Cardiac muscle cell (in vitro differentiated cells and primary cell): ENCODE results near the gene SLC5A11. TPM values are rescaled to one million over a fixed set of nuclear protein-coding genes. Genes with fewer than 3 reads are reported as not detected.

Experiments used
- DNase-seq, 2 donors: peaks; one replicate each; pipeline versions ENCODE4 v3.0.0 to v3.0.0-alpha.2; 2010 to 2017; ENCODE audit warnings: low read depth in 1 of 2, low spot score in 1 of 2
- H3K27ac ChIP-seq: fragments of 200-600 bp; sonication (generic); 2 replicates; pipeline ENCODE4 v1.5.1; 2016
- H3K27me3 ChIP-seq: fragments of 200-600 bp; sonication (generic); 2 replicates; pipeline ENCODE4 v1.6.0; 2016; ENCODE audit warnings: control low read depth
- H3K36me3 ChIP-seq: fragments of 200-600 bp; sonication (generic); 2 replicates; pipeline ENCODE4 v1.5.1; 2016; ENCODE audit warnings: control low read depth
- H3K4me1 ChIP-seq: fragments of 200-600 bp; sonication (generic); 2 replicates; pipeline ENCODE4 v1.8.1; 2017; ENCODE audit warnings: low read depth, mild to moderate bottlenecking, mixed run types
- H3K4me3 ChIP-seq: fragments of 200-600 bp; sonication (generic); 2 replicates; pipeline ENCODE4 v1.5.1; 2016; ENCODE audit warnings: mild to moderate bottlenecking
- H3K9me3 ChIP-seq: fragments of 200-600 bp; sonication (generic); 2 replicates; pipeline ENCODE4 v1.5.1; 2017; ENCODE audit warnings: low read depth, mild to moderate bottlenecking, control low read depth
- polyA plus RNA-seq: library from polyadenylated mRNA; unstranded; fragments of >200 nt; fragmentation: Nextera tagmentation; extraction: Ambion mirVana; gene quantifications from 2 replicates; pipeline ENCODE4 v1.2.1, GENCODE V29; 2016
- total RNA-seq: library from RNA; depleted of rRNA; stranded (reverse); fragments of >200 nt; gene quantifications from 2 replicates; pipeline ENCODE4 v1.2.3, GENCODE V29; 2016
- TF ChIP-seq, protein P1 (sequence below): IDR thresholded peaks from 2 replicates; pipeline ENCODE4 v1.5.1; 2012; ENCODE audit warnings: low read depth, mild to moderate bottlenecking, low read length

SLC5A11 gene
- total and polyA plus RNA-seq, 2 experiments from 2014 or later: not detected

DNA sequence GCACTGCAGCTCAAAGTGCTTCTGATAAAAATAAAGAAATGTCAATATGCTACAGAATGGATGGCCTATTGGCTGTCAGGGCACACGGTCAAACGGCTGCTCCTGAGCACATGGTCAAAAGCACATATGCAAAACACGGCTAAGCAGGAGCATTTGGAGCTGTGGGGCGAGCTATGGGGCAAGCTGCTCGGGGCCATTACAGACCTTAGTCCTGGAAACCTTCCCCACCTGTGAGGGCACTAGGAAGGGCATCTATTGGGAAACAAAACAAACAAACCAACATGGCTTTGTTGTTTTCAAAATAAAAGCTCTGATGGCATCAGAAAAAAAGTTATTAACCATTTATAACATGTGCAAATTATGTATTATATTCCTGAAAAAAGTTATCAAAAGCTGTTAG is 83.6 kb downstream of the SLC5A11 start:
- DNase-seq: no peak
- Histone ChIP-seq H3K9me3 (no peaks in the 10 kb centered on the region), H3K4me3 (no peak overlapping the region), H3K27me3 (no peaks in the 10 kb centered on the region), H3K4me1 (peaks cover 2% of the 10 kb centered on the region), H3K36me3 (peaks cover 31% of the 10 kb centered on the region), H3K27ac (no peak overlapping the region)
- TF ChIP-seq, protein P1, sequence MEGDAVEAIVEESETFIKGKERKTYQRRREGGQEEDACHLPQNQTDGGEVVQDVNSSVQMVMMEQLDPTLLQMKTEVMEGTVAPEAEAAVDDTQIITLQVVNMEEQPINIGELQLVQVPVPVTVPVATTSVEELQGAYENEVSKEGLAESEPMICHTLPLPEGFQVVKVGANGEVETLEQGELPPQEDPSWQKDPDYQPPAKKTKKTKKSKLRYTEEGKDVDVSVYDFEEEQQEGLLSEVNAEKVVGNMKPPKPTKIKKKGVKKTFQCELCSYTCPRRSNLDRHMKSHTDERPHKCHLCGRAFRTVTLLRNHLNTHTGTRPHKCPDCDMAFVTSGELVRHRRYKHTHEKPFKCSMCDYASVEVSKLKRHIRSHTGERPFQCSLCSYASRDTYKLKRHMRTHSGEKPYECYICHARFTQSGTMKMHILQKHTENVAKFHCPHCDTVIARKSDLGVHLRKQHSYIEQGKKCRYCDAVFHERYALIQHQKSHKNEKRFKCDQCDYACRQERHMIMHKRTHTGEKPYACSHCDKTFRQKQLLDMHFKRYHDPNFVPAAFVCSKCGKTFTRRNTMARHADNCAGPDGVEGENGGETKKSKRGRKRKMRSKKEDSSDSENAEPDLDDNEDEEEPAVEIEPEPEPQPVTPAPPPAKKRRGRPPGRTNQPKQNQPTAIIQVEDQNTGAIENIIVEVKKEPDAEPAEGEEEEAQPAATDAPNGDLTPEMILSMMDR: no peak

DNA sequence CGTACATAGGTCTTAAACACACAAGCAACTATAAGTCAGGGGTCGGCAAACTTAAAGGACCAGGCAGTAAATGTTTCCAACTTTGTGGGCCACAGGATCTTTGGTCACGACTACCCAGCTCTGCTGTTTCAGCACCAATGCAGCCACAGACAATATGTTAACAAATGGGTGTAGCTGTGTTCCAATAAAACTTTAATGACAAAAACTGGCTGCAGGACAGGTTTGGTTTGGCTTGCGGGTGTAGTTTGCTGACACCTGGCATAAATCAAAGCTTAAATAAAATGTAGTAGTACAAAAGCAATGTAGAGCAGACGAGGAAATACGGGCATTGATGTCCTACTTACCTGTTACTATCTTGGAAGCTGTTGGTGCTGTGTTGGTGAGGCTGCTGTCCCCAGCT is 84.7 kb downstream of the SLC5A11 start:
- TF ChIP-seq, protein P1: no peak
- no peak for DNase-seq
- no peaks in the 10 kb centered on the region for H3K9me3 ChIP-seq
- no peaks in the 10 kb centered on the region for H3K4me1 ChIP-seq
- H3K4me3 ChIP-seq: no peak overlapping the region
- no peak overlapping the region for H3K27ac ChIP-seq
- peaks cover 29% of the 10 kb centered on the region for H3K36me3 ChIP-seq
- H3K27me3 ChIP-seq: no peaks in the 10 kb centered on the region

DNA sequence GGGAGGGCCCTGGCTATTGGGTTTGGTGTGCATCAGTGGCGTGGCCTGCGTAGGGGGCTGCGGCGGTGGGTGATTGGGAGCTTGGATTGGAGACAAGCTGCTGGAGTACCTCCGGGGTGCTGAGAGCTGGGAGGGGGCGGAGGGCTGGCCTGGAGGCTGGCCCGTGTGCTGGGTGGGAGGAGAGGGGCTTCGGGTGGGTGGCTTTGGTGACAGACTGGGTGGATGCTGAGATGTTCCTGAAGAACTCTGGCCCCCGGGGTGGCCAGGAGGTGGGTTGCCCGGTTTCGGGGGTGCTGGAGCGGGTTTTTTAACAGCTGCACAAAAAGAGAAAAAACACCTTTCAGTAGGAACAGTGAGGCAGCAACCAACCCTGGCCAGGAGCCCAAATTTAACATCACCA is 85.3 kb downstream of the SLC5A11 start:
- Histone ChIP-seq H3K27me3 (no peaks in the 10 kb centered on the region), H3K4me3 (no peak overlapping the region), H3K36me3 (peaks cover 31% of the 10 kb centered on the region), H3K4me1 (no peaks in the 10 kb centered on the region), H3K27ac (no peak overlapping the region), H3K9me3 (no peaks in the 10 kb centered on the region)
- TF ChIP-seq, protein P1: no peak
- no peak for DNase-seq

DNA sequence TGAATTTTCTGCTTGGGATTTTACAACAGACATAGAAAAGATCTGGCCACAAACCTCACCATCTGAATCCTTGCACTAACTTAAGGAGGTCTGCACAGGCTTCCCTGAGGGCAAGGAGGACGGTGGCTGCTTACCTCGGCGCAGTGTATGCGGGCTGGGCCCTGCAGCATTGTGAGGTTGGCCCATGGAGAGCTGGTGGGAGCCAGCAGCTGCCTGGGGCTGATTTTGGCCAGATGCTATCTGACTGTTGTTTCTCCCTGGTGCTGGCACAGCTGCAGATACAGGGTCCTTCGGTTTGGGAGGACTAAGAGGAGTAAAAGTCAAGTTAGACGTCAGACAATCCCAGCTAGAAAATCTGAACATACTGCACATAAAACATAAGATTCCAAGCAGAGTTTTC is 89.6 kb downstream of the SLC5A11 start:
- Histone ChIP-seq H3K9me3 (no peaks in the 10 kb centered on the region), H3K27ac (no peak overlapping the region), H3K4me1 (no peaks in the 10 kb centered on the region), H3K4me3 (no peak overlapping the region), H3K27me3 (no peaks in the 10 kb centered on the region), H3K36me3 (peaks cover 38% of the 10 kb centered on the region)
- TF ChIP-seq, protein P1: no peak
- DNase-seq: no peak

DNA sequence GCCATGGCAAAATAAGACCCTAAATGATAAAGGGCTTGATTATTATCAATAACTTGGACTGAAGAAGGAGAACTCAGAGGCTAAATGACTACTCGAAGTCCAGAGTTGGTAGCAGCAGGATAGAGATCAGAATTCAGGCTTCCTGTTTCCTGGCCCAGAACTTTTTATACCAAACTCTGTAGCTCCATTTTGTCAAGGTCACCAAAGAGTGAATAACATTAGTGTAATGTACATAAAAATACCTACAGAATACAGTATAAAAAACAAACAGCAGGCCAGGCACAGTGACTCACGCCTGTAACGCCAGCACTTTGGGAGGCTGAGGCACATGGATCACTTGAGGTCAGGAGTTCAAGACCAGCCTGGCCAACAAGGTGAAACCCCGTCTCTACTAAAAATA is 90.4 kb downstream of the SLC5A11 start:
- Histone ChIP-seq H3K9me3 (no peaks in the 10 kb centered on the region), H3K4me3 (no peak overlapping the region), H3K27ac (no peak overlapping the region), H3K4me1 (no peaks in the 10 kb centered on the region), H3K36me3 (peaks cover 37% of the 10 kb centered on the region), H3K27me3 (no peaks in the 10 kb centered on the region)
- DNase-seq: no peak
- TF ChIP-seq, protein P1: no peak

DNA sequence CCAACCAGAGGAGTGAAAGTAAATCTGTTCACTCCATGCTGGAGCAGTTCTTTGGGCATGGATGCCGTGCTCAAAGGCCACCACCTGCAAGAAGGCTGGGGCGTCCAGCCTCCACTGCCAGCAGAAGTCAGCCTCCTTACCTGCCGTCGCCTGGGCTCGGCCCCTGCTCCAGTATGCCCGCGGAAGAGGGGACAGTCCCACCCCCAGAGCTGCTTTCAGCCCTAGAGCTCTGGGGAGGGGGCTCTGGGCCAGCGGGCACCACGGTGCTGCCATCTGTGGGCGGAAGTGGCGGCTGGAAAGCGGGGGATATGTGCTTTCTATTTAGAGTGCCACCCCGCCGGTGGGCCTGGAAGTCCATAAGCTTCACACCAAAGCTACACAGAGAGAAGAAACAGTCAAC is 93.5 kb downstream of the SLC5A11 start:
- H3K9me3 ChIP-seq: no peaks in the 10 kb centered on the region
- no peaks in the 10 kb centered on the region for H3K27me3 ChIP-seq
- H3K27ac ChIP-seq: no peak overlapping the region
- H3K36me3 ChIP-seq: peaks cover 40% of the 10 kb centered on the region
- H3K4me1 ChIP-seq: no peaks in the 10 kb centered on the region
- TF ChIP-seq, protein P1: no peak
- no peak for DNase-seq
- H3K4me3 ChIP-seq: no peak overlapping the region
